Heart right ventricle (tissue), 16 donors: Measurements from ENCODE around the gene DRICH1. TPM values are rescaled to one million over a fixed set of nuclear protein-coding genes. Genes with fewer than 3 reads are reported as not detected.
"Not testable (repeated sequence)": the region's sequence is repeated elsewhere in the genome, so short reads cannot be mapped to it uniquely, and the experiment has no call there.

Experiments used
- ATAC-seq, 8 donors: fragments of 200-7000 bp; cut with Tn5 transposase; one replicate each; pipeline ENCODE4 v1.9.1; 2020; ENCODE audit warnings: mild to moderate bottlenecking in 8 of 8, moderate library complexity in 8 of 8, moderate number of reproducible peaks in 1 of 8
- DNase-seq, 2 donors: peaks; one replicate each; pipeline ENCODE4 v3.0.0-alpha.2; 2020
- H3K27ac ChIP-seq, 10 donors: fragments of 200-600 bp; sonication (generic) in 2 of 10; one replicate each; pipeline versions ENCODE4 v1.5.0 to v1.8.0; 2020 to 2022; ENCODE audit warnings: mild to moderate bottlenecking in 3 of 10
- H3K27me3 ChIP-seq, 7 donors: fragments of 200-600 bp; one replicate each; pipeline ENCODE4 v1.8.0; 2021 to 2022; ENCODE audit warnings: mild to moderate bottlenecking in 2 of 7
- H3K36me3 ChIP-seq, 9 donors: fragments of 200-600 bp; sonication (generic) in 1 of 9; one replicate each; pipeline versions ENCODE4 v1.5.0 to v1.8.0; 2020 to 2022; ENCODE audit warnings: mild to moderate bottlenecking in 2 of 9
- H3K4me1 ChIP-seq, 9 donors: fragments of 200-600 bp; sonication (generic) in 1 of 9; one replicate each; pipeline versions ENCODE4 v1.5.0 to v1.8.0; 2020 to 2022; ENCODE audit warnings: mild to moderate bottlenecking in 4 of 9
- H3K4me3 ChIP-seq, 10 donors: fragments of 200-600 bp; sonication (generic) in 2 of 10; one replicate each; pipeline versions ENCODE4 v1.5.0 to v1.8.0; 2020 to 2022; ENCODE audit warnings: mild to moderate bottlenecking in 7 of 10, moderate library complexity in 2 of 10
- H3K9me3 ChIP-seq, 11 donors: fragments of 200-600 bp in 10 of 11; sonication (generic) in 2 of 11; one replicate each; pipeline versions ENCODE4 v1.5.0 to v1.8.0; 2013 to 2022; ENCODE audit warnings: mild to moderate bottlenecking in 2 of 11, control low read depth in 1 of 11, moderate library complexity in 1 of 11
- WGBS, 2 donors: extraction: QIAGEN DNeasy Blood & Tissue Kit; methylation state at CpG; one replicate each; pipeline ENCODE4 v1.1.7; 2013; ENCODE audit warnings: inconsistent platforms in 1 of 2; 5-methylcytosine and 5-hydroxymethylcytosine counted together
- intact Hi-C, 10 donors: fragments of 100-400 bp; cut with DNase I; formaldehyde crosslinking; loops; one replicate each; pipeline versions ENCODE4 v1.11.1 to v1.14.2; 2022
- polyA plus RNA-seq, 2 donors: library from polyadenylated mRNA; stranded (reverse); fragments of 200-250 nt; gene quantifications; one replicate each; pipeline ENCODE4 v1.2.3, GENCODE V29; 2013
- total RNA-seq, 10 donors: library from RNA; stranded (reverse); fragmentation: NEBNext Ultra II Directional in 3 of 10; extraction: Animal tissue kit (Norgen Biotek cat#: 25700) in 3 of 10; gene quantifications; one replicate each; pipeline versions ENCODE4 v1.2.1 to v1.2.4, GENCODE V29; 2021 to 2023
- TF ChIP-seq, protein P1 (sequence below), 9 donors: fragments of 200-600 bp; sonication (generic) in 2 of 9; IDR thresholded peaks; one replicate each; pipeline versions ENCODE4 v1.5.0 to v1.8.0; 2021 to 2022; ENCODE audit warnings: antibody characterized with exemption in 9 of 9, mild to moderate bottlenecking in 5 of 9, moderate library complexity in 1 of 9
- donor health status: Arrhythmogenic right ventricular cardiomyopathy.
- donor health status: ischemic (EF 13 %, LVEDD 7.1; RV severe dilation, severe dysfunction).
- donor health status: healthy with polysubstance abuse.
- donor health status: DM: no; HTN: yes; CAD: no.
- donor health status: DM: no; HTN: no; CAD: no.
- donor health status: ischemic (EF 25% LVEDD 6.9; RV normal size, moderate dysfunction).
- donor health status: ischemic (EF 25% LVEDD 5.7; RV mildly dilated, moderate dysfunction).
- donor health status: healthy.
- donor health status: DM: yes; HTN: yes; CAD: no.
- donor health status: Ischemic cardiomyopathy.
- donor health status: ischemic (EF 35%, LVEDD 5.7; RV mildly dilated, moderate dysfunction).
- donor health status: nonischemic (EF 11% LVEDD 7.7; RV severe dilation, severe dysfunction).
- donor health status: DM: yes; HTN: yes; CAD: no.
- donor health status: PGD.
- donor health status: ischemic (EF 29% LVEDD 5.4; RV normal size, mild dysfunction).
- donor health status: nonischemic (EF 23%, LVEDD 6.1; RV moderate dilation, normal function).

DRICH1 gene
- total and polyA plus RNA-seq, 12 donors = 0.03 to 0.44 TPM; not detected in 10

DNA sequence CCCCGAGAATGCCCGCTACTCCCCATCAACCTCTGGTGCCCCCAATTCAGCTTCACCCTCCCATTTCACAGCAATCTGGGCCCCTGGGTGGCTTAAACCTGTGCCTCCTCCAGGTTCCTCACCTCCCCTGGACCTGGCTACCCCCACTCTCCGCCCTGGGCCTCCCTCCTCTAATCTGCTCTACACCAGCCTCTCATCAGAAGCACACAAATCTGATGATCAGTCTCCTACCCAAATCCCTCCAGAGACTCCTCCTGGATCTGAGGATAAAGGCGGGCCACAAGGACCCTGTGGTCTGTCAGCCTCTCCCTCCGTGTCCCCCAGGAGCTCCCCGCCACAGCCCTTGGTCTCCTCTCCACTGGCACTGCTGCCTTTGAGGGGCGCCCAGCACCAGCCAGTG, 28.9 kb downstream of the DRICH1 start:
- Histone ChIP-seq H3K36me3 (no peaks in the 10 kb centered on the region), H3K27ac (no peak overlapping the region), H3K4me3 (no peak overlapping the region), H3K9me3 (no peaks in the 10 kb centered on the region), H3K4me1 (no peaks in the 10 kb centered on the region), H3K27me3 (peaks cover 0 to 21% (median 0%) of the 10 kb centered on the region in 7 donors)
- no peak for DNase-seq
- intact Hi-C loops = no loop called here
- TF ChIP-seq, protein P1, sequence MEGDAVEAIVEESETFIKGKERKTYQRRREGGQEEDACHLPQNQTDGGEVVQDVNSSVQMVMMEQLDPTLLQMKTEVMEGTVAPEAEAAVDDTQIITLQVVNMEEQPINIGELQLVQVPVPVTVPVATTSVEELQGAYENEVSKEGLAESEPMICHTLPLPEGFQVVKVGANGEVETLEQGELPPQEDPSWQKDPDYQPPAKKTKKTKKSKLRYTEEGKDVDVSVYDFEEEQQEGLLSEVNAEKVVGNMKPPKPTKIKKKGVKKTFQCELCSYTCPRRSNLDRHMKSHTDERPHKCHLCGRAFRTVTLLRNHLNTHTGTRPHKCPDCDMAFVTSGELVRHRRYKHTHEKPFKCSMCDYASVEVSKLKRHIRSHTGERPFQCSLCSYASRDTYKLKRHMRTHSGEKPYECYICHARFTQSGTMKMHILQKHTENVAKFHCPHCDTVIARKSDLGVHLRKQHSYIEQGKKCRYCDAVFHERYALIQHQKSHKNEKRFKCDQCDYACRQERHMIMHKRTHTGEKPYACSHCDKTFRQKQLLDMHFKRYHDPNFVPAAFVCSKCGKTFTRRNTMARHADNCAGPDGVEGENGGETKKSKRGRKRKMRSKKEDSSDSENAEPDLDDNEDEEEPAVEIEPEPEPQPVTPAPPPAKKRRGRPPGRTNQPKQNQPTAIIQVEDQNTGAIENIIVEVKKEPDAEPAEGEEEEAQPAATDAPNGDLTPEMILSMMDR (IDR thresholded peaks at IDR 0.05) = no peak
- ATAC-seq = no peak
- WGBS, 2 donors = 80 to 83% methylated on average over 7 of the region's 7 CpGs

DNA sequence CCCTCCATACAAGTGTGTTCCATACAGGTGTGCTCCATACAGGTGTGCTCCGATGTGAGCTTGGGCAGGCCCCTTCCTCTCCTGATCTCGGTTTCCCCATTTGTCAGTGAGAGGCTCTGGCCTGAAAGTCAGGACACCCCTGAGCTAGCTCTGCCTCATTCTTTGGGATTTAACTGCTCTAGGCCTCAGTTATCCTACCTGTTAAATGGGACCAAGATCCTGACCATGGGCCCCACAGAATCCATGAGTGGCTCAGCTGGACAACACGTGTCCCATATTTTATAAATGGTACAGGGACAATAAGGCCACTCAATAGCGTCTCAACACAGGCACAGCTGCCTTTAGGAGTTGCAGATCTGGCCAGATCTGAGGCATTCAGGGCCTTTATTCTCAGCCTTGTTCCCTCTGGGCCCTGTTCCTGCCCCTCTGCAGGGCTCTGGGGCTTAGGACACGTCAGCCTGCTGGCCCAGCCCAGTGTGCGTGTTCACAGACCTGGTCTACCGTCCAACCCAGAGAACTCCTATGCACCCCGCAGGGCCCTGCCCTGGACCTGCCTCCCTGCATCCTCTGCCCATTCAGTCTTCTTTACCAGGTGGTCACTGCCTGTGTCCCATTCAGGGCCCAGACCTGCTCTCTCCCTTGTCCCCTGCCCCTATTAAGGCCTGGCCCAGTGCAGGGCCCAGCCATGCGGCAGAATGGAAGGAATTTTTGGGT, 33.2 kb downstream of the DRICH1 start:
- no peaks in the 10 kb centered on the region for H3K36me3 ChIP-seq
- no peaks in the 10 kb centered on the region for H3K4me1 ChIP-seq
- 93 to 95% methylated on average over 9 of the region's 9 CpGs for WGBS, 2 donors
- TF ChIP-seq, protein P1 (IDR thresholded peaks at IDR 0.05) = no peak
- H3K9me3 ChIP-seq = peaks cover 0 to under 1% (median 0%) of the 10 kb centered on the region in 11 donors
- no peak overlapping the region for H3K27ac ChIP-seq
- intact Hi-C loops = loop anchor here in 2 of 10 donors (10.0 kb wide), 3 partner anchors 54 to 1836 kb away; no protein-coding TSS in a partner anchor
- DNase-seq = no peak
- ATAC-seq = peak in 2 of 8 donors; percentile 19 to 34
- peaks cover 0 to 7% (median 0%) of the 10 kb centered on the region in 7 donors for H3K27me3 ChIP-seq
- no peak overlapping the region for H3K4me3 ChIP-seq

DNA sequence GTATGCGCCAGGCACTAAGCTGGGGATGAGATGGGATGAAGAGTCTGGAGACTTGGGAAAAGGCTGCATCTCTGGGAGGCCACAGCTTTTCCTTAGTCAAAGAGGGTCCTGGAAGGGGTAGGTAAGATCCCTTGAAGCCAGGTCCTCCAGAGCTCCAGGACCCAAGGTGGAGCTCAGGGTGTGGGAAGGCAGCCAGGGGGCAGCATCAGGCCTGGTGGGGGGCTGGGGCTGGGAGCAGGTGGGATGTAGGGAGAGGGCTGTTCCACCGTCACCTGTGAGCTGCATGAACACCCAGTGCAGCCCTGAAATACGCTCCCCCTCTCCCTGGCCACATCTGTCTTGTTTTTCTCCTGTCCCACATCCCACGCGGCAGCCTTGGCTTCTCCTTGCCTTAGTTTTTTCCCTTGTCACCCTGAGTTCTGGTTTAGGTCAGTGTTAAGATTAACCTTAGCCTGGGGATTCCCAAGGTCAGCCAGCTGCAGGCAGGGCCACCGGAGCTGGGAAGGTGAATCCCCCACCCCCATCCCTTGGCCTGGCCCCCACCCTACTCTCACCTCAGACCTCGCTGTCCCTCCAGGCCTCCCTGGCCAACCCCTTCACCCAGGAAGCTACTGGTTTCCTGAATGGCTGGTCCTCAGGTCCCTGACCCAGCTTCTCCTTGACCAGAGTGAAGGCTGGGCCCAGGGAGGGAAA, 34.4 kb downstream of the DRICH1 start:
- not testable (repeated sequence) for H3K27ac ChIP-seq, ATAC-seq, H3K4me1 ChIP-seq, H3K4me3 ChIP-seq, H3K36me3 ChIP-seq, DNase-seq, H3K27me3 ChIP-seq
- intact Hi-C loops = loop anchor here in 2 of 10 donors (10.0 kb wide), 3 partner anchors 53 to 1837 kb away; no protein-coding TSS in a partner anchor
- H3K9me3 ChIP-seq = peaks cover 0 to 12% (median 0%) of the 10 kb centered on the region in 11 donors
- WGBS, 2 donors = 53 to 69% methylated on average over 5 of the region's 7 CpGs

DNA sequence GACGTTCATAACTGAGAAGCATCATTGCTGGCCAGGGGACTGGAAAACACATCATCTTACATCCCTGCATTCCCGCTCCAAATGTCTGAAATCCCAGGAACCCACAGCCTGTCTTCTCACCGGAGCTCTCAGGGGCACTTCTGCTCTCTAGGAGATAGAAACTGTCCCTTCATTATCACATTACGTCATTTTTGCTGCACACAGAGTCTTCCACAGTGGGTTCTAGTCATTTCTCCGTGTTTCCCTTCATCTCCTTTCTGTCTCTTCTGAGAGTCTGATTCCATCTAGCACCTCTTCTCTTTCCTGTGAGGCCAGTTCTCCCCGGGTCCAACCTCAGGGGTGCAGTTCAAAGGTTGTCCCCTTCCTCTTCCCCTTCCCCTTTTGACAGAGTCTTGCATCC, 36.2 kb downstream of the DRICH1 start:
- 38 to 46% methylated on average over 6 of the region's 6 CpGs for WGBS, 2 donors

DNA sequence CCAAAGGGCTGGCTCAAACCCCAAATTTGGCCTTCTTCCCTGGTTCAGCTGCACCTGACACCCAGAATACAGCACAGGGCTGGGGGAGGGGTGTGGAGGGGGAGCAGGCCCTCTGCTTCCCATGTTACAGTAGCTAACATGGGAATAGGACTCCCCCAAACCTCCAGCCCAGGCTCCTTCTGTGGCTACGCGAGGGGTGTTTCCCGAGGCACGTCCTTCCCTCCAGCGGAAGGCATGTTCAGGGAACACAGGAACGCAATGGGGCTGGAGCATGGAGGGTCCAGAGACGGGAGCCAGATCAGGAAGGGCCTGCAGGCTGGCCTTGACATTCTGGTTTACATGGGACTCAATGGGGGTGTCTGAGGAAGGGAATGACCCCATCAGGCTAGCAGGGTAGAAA, 40.3 kb downstream of the DRICH1 start:
- ATAC-seq = no peak
- Histone ChIP-seq H3K36me3 (no peaks in the 10 kb centered on the region), H3K4me3 (no peak overlapping the region), H3K27me3 (peaks cover 0 to 8% (median 0%) of the 10 kb centered on the region in 7 donors), H3K27ac (no peak overlapping the region), H3K4me1 (no peaks in the 10 kb centered on the region), H3K9me3 (peaks cover 0 to 12% (median 0%) of the 10 kb centered on the region in 11 donors)
- TF ChIP-seq, protein P1 (IDR thresholded peaks at IDR 0.05) = no peak
- DNase-seq = no peak
- WGBS, 2 donors = 84 to 86% methylated on average over 7 of the region's 7 CpGs
- intact Hi-C loops = loop anchor here in 3 of 10 donors (5.0 to 10.0 kb wide), 4 partner anchors 47 to 1843 kb away; no protein-coding TSS in a partner anchor

More for the DNA sequence above, 36.2 kb downstream of the DRICH1 start:
- not testable (repeated sequence) for H3K36me3 ChIP-seq, H3K27me3 ChIP-seq, H3K4me3 ChIP-seq, DNase-seq, H3K27ac ChIP-seq, H3K4me1 ChIP-seq, ATAC-seq
- intact Hi-C loops = loop anchor here in 2 of 10 donors (10.0 kb wide), 3 partner anchors 51 to 1839 kb away; no protein-coding TSS in a partner anchor
- peaks cover 0 to 12% (median 0%) of the 10 kb centered on the region in 11 donors for H3K9me3 ChIP-seq
